RWPE1 (cell line): ENCODE data around the gene CCDC178.
A peak's percentile ranks its signal among the peaks of the same experiment; 100 is the strongest.
"Not testable (repeated sequence)": the region's sequence is repeated elsewhere in the genome, so short reads cannot be mapped to it uniquely, and the experiment has no call there.

Experiments
- CTCF ChIA-PET: fragments of 350-600 bp; sonication (Branson Sonifier 250); formaldehyde crosslinking; extraction: SDS; loops from one replicate; lab custom pipeline; 2021; lab: Yijun Ruan, JAX
- POLR2A ChIA-PET: fragments of 400-600 bp; formaldehyde crosslinking; extraction: SDS; loops from one replicate; lab custom pipeline; 2020; ENCODE audit warnings: antibody characterized with exemption; ENCODE audit not compliant: low non-redundant PET; lab: Yijun Ruan, JAX
- DNase-seq: peaks from one replicate; pipeline ENCODE4 v3.0.0; 2012; ENCODE audit warnings: low spot score
- H3K27ac ChIP-seq: fragments of 450-650 bp; 2 replicates; pipeline ENCODE4 v1.5.1; 2017
- CTCF ChIP-seq: fragments of 450-650 bp; conservative IDR thresholded peaks from 2 replicates; pipeline ENCODE4 v1.5.1; 2017; ENCODE audit warnings: low read depth, mild to moderate bottlenecking

CCDC178 gene

GRCh38 chr18:32974421-32975162, 465.9 kb downstream of the CCDC178 start:
- ChIA-PET CTCF (interaction anchor here (0.6 kb wide), 1 partner anchor 452 kb away, joined by 3 read pairs; no protein-coding TSS in a partner anchor), POLR2A (no interaction called here)
- no peak overlapping the region for H3K27ac ChIP-seq
- TF ChIP-seq CTCF: no peak
- no peak for DNase-seq

- POLR2A ChIA-PET: no interaction called here
- no peak for DNase-seq
- CTCF ChIA-PET: no interaction called here
- TF ChIP-seq CTCF: no peak
- no peak overlapping the region for H3K27ac ChIP-seq
Observed at GRCh38 chr18:32968248-32968647, 472.3 kb downstream of the CCDC178 start.

GRCh38 chr18:32966141-32966540, 474.4 kb downstream of the CCDC178 start:
- H3K27ac ChIP-seq: no peak overlapping the region
- no peak for TF ChIP-seq CTCF
- no peak for DNase-seq
- POLR2A ChIA-PET: no interaction called here
- CTCF ChIA-PET: no interaction called here

- POLR2A ChIA-PET: no interaction called here
- no peak overlapping the region for H3K27ac ChIP-seq
- no peak for TF ChIP-seq CTCF
- CTCF ChIA-PET: no interaction called here
- no peak for DNase-seq
Observed at GRCh38 chr18:32961538-32961937, 479.0 kb downstream of the CCDC178 start.

GRCh38 chr18:32958746-32959145, 481.8 kb downstream of the CCDC178 start:
- ChIA-PET POLR2A (no interaction called here), CTCF (interaction anchor here (0.5 kb wide), 1 partner anchor 11 kb away, joined by 3 read pairs; no protein-coding TSS in a partner anchor)
- H3K27ac ChIP-seq: no peak overlapping the region
- no peak for TF ChIP-seq CTCF
- DNase-seq: no peak

- no peak for TF ChIP-seq CTCF
- CTCF ChIA-PET: no interaction called here
- POLR2A ChIA-PET: no interaction called here
- H3K27ac ChIP-seq: no peak overlapping the region
- DNase-seq: peak; percentile 0
Observed at GRCh38 chr18:32956591-32957315, 483.8 kb downstream of the CCDC178 start.

- DNase-seq, H3K27ac ChIP-seq, CTCF ChIA-PET, POLR2A ChIA-PET: not testable (repeated sequence)
Observed at GRCh38 chr18:32952318-32952717, 488.2 kb downstream of the CCDC178 start.
